HG02943 (cell line): Measurements from ENCODE around the gene S100A11.

Source experiments
- ATAC-seq: cut with Tn5 transposase; IDR thresholded peaks from one replicate; pipeline ENCODE4 v1.9.1; 2021; ENCODE audit warnings: mild to moderate bottlenecking, low read depth, moderate library complexity; ENCODE audit not compliant: unreplicated experiment

The S100A11 gene

GRCh38 chr1:152003846-152004442, 32.9 kb downstream of the S100A11 start:
- ATAC-seq: no peak

DNA sequence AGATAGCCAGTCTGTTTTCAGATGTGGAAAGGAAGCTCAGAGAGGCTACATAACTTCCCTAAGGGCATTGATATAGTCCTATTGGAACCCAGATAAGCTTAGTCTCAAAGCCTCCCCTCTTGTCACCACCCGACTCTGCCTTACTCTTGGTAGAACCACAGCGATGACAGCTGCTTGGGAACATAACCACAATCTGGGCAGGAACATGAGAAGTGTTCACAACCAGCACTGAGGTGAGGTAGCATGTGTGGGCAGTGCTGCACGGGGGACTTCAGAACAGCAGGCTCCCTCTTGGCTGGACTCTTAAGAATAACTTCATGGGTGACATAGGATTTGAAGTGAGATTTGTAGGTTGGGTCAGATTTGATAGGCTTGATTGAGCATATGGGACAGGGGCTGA, 33.8 kb downstream of the S100A11 start:
- ATAC-seq: no peak

DNA sequence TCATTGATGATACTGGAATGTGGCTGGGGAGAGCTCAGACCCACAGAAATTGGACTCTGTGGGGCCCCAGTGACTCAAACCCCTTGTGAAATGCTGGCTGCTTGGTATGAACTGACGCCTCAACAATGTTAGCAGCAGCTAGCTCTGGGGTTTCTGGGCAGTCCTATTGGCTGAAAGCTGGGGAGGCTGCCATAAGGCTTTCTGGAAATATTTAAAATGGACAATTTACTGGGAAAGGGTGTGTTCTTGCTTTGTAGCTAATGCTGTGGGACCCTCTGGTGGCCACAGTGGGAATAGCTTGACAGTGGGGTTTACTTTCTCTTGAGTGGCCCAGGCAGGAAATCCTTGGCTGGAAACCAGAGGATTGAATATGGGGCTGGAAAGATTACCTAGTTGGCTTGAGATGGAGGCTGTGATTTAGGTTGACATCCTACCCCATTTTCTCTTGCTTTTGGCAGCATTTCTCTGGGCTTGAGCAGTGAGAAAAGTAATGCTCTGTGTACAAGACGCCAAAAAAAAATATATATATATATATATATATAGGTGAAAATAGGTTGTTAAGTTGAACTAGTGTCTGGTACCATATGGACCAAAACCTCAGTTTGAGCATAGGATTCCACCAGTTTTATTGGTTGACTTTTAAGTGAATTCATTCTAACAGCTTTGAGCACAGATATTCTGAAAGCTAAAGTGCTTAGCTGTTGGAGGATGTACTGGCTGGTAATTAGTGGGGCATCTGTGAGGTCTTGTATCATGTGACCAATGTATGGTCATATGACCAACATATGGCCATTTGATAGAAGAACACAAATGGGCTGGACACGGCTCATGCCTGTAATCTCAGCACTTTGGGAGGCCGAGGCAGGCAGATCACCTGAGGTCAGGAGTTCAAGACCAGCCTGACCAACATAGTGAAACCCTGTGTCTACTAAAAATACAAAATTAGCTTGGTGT, 34.9 kb downstream of the S100A11 start:
- ATAC-seq: no peak

DNA sequence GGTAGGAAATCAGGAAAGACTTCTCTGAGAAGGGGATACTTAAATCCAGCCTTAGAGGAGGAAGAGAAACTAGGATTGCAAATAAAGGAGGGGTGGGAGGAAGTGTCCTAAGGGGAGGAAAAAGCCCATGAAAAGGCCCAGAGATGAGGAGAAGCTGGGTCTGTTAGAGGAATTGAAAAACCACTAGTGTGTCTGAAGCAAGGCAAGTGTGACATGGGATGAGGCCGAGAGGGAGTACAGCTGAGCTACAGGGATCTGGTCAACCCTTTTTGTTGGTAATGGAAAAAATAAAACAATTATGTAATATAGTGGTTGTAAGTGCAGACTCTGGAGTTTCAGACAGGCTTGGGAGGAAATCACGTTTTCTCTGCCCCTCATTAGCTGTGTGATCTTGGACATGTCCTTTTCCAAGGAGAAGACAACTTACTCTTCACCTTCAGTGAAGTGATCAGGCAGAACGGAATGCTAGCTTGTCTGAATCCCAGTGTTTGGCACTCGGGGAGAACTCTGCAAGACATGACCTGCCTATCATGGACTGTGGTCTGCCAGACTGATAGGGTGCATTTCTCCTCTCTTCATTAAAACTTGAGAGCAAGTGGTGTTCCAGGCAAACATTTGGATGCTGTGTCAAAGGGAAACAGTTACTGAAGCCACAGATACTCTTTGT, 35.7 kb downstream of the S100A11 start:
- no peak for ATAC-seq

GRCh38 chr1:151998611-151999362, 38.0 kb downstream of the S100A11 start:
- ATAC-seq: no peak

DNA sequence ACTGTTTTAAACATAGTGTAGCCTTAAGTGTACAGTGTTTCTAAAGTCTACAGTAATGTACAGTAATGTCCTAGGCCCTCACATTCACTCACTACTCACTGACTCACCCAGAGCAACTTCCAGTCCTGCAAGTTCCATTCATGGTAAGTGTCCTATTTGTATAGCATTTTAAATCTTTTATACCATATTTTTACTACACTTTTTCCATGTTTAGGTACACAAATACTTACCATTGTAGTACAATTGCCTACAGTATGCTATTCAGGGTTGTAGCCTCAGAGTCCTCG, 39.6 kb downstream of the S100A11 start:
- ATAC-seq: no peak

DNA sequence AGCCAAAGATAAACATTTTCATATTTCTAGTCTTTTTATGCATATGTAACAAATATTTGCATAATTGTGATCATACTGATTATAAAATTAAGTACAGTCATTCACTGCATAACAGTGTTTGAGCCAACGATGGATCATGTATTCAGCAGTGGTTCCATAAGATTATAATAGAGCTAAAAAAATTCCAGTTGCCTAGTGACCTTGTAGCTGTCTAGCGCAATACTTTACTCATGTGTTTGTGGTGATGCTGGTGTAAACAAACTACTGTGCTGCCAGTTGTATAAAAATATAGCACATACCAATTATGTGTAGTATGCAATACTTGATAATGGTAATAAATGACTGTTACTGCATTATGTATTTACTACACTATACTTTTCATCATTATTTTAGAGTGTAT, 41.0 kb downstream of the S100A11 start:
- no peak for ATAC-seq

GRCh38 chr1:151994956-151995355, 41.8 kb downstream of the S100A11 start:
- ATAC-seq: no peak

GRCh38 chr1:151993734-151994496, 42.9 kb downstream of the S100A11 start, which contains the start of gene S100A10:
Gene S100A10, minus strand, starts transcription at chr1:151993859. Its CDS starts 7,629 bp downstream, at chr1:151986230.
- ATAC-seq: no peak

DNA sequence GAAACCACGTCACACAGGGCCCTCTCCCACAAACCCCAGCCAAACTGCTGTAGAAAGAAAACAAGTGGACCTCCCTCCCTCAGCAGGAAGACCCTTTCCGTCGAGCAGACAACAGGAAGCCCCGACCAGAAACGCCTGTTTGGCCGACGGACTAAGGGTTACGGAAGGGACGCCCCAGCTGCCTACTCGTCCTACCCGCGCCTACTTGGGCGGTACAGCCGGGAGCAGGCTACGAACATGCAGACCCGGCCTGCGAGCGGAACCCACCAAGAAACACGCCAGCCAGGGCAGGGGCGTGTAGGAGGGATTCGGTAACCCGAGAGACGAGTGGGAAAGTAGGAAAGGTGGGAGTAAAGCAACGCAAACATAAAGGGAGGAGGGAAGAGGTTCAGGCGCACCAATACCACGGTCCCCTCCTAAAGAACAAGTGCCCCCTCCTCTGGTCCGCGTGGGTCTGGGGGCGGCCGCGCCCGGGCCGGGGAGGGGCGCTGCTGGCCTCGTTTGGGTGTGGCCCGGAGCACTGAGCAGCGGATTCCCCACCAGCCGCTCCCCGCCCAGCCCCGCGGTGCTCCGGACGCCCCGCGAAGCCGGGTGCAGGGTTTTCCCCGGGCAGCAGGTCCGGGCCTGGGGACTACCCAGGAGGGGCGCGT, 43.6 kb downstream of the S100A11 start:
- no peak for ATAC-seq

- no peak for ATAC-seq
Observed at GRCh38 chr1:151992303-151993083, 44.3 kb downstream of the S100A11 start.

- no peak for ATAC-seq
Observed at GRCh38 chr1:151991663-151992302, 45.0 kb downstream of the S100A11 start.

- no peak for ATAC-seq
Observed at GRCh38 chr1:151990856-151991198, 46.0 kb downstream of the S100A11 start.

DNA sequence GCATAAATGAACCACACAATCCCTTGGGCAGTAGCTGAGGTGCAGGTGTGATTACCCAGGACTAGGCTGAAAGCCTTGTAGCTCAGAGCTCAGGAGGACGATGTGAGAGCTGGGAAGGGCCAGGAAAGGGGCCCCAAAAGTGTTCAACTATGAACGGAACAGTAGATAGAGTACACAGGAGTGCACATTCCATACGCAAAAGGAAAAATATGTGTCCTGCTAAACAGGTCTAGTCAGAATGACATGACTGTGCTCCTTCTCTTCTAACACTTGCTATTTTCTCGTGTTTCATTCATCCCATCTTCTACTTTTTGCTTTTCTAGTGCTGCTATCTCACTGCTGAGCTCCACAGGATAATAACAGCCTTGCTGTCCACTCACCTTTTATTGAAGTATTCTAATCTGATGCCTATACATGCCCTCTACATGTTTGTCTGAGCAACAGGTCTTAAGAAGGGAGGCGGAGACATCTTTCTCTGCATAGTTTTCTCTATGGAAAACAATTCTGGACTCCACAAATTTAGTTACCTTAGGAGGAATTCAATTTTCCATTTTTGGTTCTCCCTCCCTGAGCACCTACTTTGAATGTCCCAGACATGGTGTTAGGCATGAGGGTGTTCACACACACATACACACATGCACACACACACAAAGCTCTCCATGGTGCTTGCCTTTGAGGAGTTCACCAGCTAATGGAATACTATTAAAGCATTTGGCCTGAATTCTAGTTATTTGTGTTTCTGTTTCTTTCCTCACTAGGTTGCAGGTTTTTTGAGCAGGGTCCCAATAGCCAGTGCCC, 46.5 kb downstream of the S100A11 start:
- ATAC-seq: no peak

GRCh38 chr1:151989211-151989862, 47.5 kb downstream of the S100A11 start:
- ATAC-seq: no peak

GRCh38 chr1:151988405-151988923, 48.3 kb downstream of the S100A11 start:
- ATAC-seq: no peak
